WI38 (cell line): ENCODE data around the gene DPYD.

ENCODE experiments used
- H3K4me3 ChIP-seq: 2 replicates; pipeline ENCODE4 v1.5.1; 2011; ENCODE audit warnings: low read depth, mild to moderate bottlenecking, control low read depth, low read length
- TF ChIP-seq, protein P1 (sequence below): IDR thresholded peaks from 2 replicates; pipeline ENCODE4 v1.5.1; 2012; ENCODE audit warnings: low read depth, mild to moderate bottlenecking, control low read depth, low read length

The DPYD gene

GRCh38 chr1:97070376-97070775 lies 850.5 kb downstream of the DPYD start:
- TF ChIP-seq, protein P1, sequence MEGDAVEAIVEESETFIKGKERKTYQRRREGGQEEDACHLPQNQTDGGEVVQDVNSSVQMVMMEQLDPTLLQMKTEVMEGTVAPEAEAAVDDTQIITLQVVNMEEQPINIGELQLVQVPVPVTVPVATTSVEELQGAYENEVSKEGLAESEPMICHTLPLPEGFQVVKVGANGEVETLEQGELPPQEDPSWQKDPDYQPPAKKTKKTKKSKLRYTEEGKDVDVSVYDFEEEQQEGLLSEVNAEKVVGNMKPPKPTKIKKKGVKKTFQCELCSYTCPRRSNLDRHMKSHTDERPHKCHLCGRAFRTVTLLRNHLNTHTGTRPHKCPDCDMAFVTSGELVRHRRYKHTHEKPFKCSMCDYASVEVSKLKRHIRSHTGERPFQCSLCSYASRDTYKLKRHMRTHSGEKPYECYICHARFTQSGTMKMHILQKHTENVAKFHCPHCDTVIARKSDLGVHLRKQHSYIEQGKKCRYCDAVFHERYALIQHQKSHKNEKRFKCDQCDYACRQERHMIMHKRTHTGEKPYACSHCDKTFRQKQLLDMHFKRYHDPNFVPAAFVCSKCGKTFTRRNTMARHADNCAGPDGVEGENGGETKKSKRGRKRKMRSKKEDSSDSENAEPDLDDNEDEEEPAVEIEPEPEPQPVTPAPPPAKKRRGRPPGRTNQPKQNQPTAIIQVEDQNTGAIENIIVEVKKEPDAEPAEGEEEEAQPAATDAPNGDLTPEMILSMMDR: no peak
- no peak overlapping the region for H3K4me3 ChIP-seq

GRCh38 chr1:97069312-97069711 lies 851.5 kb downstream of the DPYD start:
- TF ChIP-seq, protein P1: no peak
- H3K4me3 ChIP-seq: no peak overlapping the region

DNA sequence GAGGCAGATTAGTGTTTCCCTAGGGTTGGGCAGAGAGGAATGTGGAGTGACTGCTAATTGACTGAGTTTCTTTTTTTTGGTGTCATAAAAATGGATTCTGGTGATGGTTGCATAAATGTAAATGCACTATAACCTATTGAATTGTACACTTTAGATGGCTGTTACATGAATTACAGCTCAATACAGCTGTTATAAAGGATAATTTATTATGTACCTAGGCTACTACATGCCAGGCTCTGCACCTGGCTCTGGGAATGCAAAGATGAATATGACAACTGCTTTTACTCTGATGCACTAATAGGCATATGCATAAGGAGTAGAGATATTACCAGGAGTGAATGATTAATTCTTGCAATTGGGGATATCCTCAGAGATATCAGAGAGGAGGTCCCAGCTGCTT lies 854.0 kb downstream of the DPYD start:
- H3K4me3 ChIP-seq: no peak overlapping the region
- TF ChIP-seq, protein P1: no peak

GRCh38 chr1:97063532-97063931 lies 857.3 kb downstream of the DPYD start:
- TF ChIP-seq, protein P1: no peak
- no peak overlapping the region for H3K4me3 ChIP-seq

DNA sequence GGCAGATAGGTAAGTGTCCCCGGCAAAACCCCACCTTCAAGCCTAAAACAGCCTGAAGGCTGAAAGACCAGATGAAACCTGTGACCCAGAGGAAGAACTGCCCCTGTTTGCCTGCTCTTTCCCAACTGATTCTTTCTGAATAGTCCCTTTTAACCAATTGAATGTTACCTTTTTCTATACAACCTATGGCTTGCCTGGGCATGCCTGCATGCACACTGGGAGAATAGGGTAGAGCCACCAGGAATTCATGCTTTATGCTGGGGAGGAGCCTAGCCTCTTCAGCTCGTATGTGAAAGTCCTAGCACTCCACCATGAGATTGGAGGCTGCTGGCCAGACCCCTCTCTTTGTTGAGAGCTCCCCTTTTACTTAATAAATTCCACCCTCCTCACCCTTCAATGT lies 859.2 kb downstream of the DPYD start:
- TF ChIP-seq, protein P1: no peak

GRCh38 chr1:97056386-97056785 lies 864.4 kb downstream of the DPYD start:
- H3K4me3 ChIP-seq: no peak overlapping the region
- TF ChIP-seq, protein P1: no peak

More for the DNA sequence above, 859.2 kb downstream of the DPYD start:
- no peak overlapping the region for H3K4me3 ChIP-seq

DNA sequence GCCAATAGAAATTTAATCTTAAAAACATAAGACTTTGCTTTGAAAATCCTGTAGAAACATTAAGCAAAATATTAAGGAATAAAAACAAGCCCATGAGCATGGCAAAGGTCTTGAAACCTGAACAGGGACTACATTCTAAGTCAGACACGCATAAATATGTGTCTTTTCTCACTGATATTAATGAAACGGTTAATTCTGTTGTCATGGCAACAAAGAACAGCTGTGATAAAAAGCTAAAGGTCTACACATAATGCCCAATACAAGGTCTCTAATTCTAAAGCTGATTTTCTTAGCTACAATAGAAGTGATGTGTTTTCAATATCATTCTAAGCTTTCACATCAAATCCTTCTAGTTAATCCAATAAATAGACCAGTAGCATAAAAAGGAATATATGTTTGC lies 867.6 kb downstream of the DPYD start:
- TF ChIP-seq, protein P1: no peak
- H3K4me3 ChIP-seq: no peak overlapping the region
